ENCODE measurements around the gene EYS.
"Not testable (repeated sequence)": the region's sequence is repeated elsewhere in the genome, so short reads cannot be mapped to it uniquely, and the experiment has no call there.

Gene EYS

DNA sequence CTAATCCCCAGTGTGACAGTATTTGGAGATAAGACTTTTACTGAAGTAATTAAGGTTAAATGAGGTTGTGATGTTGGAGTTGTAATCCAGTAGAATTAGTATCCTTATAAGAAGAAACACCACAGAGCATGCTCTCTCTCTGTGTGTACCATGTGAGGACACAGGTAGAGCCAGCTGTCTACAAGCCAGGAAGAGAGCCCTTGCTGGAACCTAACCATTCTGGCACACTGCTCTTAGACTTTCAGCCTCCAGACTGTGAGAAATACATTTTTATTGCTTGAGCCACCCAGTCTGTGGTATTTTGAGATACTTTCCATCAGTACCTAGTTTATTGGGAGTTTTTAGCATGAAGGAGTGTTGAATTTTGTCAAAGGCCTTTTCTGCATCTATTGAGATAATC lies 1961.2 kb downstream of the EYS start:
- DNase-seq, result no peak

DNA sequence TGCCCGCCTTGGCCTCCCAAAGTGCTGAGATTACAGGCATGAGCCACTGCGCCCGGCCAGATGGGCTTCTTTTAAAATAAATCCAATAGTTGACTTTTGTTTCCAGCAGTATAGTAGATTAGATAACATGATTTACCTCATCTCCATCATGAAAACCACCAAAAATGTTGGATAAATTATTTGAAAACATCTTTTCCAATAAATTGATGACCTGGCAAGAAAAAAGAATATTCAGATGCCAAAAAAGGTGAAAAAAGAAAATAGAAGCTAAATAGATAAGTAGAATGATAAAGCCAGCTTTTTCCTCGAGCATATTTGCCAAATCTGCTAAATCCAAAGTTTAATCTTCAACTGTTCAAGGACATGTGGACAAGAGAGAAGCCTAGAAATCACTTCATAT lies 1962.2 kb downstream of the EYS start:
- no peak for DNase-seq

DNA sequence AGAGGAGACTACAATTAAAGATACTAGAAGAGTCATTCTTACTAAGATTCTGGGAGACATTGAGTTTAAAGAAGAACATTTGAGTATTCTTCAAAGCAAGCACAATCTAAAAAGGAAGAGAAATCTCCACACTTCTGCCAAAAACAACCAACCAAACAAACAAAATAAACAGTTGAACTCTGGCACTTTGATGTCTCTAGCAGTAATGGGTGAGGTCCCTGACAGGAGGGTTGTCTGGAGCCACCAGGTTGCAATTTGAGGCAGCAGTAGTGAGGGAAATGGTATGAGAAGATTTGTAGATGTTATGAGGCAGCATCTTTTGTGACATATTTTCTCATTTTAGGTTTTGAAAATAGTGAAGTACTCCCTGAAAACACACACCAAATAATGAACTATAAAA lies 1963.3 kb downstream of the EYS start:
- no peak for DNase-seq

DNA sequence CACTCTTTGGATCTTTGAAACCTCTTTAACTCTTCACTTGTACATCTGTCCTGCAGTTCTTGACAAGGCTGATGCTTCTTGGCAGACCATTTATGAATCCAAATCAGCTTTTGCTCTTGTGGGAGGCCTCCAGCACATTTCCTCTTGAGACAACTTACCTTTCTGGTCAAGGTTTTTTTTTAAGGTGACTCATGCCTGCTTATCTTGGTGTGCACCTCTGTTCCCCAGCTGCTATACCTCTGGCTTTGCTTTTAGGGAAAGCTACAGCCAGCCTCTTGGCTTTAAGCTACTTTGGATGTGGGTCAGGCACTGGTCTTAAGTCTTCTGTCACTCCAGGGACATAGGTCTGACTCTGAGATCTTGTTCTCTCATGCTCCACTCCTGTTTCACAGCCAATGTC lies 1965.0 kb downstream of the EYS start:
- no peak for DNase-seq

DNA sequence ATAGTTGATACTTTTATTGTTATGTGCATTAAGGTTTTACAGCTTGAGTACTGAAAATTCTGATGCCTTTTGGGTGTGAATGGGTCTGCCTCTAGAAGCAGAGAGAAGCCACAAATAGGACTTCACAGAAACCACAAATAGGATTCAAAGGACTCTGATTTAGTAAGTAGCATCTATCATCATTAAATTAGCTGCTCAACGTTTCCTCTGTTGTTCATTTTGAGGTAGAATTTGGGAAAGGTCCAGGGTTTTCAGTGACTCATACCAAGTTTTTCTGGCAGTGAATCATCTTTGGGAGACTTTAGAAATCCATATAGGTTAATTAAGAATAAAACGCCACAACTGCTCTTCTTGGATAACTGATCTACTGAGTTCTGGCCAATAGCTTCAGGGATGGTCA lies 1966.3 kb downstream of the EYS start:
- DNase-seq, result no peak

DNA sequence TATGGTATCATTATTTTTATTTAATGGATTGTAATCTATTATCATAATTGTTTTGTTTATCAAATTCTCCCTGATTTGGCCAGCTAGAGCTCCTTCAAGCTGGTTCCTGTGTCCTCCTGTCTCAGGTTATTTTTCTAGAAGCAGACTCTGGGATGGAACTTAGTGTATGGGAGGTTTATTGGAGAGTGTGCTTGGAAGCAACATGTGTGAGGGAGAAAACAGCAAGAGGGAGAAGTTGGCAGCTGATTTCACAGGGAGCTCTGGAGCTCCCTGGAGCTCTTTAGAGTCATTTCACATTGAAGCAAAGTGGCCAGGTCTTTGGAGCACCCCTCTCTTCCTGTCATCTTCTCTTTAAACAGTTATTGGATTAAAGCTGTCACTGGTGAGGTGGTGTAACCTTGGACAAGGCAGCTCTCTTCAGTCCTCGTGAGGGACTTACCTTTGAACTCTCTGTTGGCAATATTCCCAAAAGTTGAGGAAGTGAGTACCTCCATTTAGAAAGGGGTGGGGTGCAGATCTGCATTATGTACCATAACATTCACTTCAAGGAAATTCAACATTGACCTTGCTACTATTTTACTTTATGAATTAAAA lies 1967.8 kb downstream of the EYS start:
- DNase-seq, result no peak

DNA sequence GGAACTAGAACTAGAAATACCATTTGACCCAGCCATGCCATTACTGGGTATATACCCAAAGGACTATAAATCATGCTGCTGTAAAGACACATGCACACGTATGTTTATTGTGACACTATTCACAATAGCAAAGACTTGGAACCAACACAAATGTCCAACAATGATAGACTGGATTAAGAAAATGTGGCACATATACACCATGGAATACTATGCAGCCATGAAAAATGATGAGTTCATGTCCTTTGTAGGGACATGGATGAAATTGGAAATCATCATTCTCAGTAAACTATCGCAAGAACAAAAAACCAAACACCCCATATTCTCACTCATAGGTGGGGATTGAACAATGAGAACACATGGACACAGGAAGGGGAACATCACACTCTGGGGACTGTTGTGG lies 1968.8 kb downstream of the EYS start:
- DNase-seq, result not testable (repeated sequence)

DNA sequence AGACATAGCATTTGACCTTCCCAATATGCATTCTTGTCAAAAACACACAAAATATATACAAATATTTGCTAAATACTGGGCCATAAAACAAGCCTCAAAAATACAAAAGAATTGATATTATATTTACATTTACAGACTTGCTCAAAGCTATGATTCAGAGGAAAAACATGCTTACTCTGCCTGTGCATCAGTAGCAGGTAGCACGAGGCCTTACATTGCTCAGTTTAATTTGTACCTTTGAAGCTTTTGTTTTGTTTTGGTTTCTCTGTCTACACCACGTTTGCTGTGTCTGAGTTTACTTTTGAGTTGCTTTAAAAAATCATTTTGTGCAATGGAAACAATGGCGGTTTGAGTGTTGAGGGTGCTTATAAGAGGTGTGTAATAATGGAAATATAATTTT lies 1972.1 kb downstream of the EYS start:
- DNase-seq, result no peak

DNA sequence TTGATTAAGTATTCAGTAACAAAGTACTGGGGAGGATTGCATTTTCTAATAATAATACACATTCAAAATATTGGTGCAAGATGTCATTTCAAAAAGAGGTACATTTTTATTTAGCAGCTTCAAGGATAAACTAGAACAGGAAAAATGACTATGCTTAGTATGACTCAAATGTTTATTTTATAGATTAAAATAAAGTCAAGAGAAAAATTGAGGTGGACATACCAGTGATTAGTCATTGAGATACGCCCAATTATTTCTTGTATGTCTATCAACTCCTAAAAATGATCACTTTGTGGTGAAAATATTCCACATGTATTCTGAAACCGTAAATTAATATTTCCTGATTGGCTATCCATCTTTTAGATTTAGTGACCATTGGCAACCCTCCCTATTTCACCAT lies 1974.7 kb downstream of the EYS start:
- DNase-seq, result no peak

DNA sequence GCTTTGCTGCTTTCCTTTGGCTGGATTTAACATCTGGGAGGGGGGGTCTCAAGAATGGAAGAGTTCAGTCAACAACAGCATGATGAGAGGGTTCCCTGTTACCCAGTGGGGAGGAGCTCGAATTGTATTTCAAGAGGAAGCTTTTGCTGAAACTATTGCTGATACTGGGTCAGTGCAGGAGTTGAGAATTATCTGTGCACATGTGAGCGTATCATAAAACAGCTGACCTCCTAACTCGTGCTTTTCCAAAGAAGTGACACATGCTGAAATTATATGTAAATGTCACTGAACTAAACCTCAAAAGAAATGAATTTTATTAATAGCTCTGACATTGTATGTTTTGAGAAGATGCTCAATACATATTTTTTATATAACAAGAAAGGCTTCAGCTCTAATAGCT lies 1975.1 kb downstream of the EYS start:
- no peak for DNase-seq

DNA sequence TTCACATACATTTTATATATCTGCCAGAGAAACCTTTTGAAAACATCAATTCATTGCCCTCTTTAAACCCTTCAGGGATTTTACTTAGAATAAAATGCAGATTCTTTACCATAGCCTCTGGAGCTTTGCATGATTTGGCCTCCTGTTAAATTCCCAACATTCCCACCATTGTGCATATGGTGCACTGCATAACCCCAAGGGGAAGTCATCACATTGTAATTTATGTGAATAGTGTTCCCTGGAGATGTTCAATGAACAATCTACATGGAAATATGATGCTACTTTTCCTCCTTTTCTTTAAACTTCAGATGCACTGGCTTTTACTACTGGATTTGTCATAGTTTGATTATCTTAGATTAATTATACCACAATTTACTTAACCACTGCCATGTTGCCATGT lies 1976.7 kb downstream of the EYS start:
- no peak for DNase-seq

DNA sequence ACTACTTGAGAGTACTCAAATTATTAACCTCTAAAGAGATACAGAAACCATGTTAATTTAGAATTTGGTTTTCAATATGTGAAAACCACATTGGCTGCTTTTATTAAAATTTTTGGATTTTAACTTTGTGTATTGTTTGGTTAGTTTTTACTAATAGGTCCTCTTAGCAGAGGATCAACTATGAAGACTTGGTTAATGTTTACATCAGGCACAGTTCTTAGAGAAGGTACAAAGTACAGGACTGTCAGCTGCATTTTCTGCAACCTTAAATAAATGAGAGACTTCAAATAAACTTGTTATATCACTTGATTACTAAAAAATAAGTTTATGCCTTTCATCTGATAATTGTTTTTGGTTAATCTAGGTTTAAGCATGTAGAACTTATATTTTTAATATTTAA lies 1982.3 kb downstream of the EYS start:
- DNase-seq, result no peak

DNA sequence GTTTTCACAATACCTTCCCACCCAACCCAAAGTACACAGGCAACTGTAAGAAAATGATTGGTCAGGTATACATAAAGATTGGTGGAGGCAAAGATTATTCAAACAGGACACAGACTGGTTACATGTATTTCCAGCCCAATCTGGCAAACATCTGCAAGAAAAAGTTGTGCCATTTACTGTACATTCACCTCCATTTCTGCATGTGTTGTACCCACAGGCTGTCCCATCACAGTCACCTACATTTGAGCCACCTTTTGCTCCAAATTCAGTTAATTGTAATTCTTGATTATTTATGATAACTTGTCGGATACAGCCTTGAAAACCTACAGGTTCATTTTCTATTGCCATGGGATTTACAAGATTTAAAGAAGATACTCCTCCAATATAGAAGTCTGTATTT lies 1985.8 kb downstream of the EYS start:
- no peak for DNase-seq

DNA sequence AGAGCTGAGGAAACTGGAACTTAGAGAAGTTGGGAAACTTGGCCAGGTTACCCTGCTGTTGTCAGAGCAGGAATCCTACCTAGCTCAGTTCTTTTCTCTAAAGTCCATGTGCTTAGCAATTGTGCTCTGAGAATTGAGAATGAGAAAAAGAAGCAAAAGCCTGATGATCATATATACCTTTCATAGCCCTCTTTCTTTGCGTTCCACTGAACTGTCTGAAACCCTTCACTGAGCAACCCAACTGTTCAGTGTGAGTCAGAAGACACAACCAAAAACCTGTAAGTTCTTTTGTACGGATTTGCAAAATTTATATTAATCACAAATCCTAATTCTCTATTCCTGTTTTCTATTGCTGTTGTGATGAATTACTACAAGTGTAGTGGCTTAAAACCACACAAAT lies 1990.9 kb downstream of the EYS start:
- DNase-seq, result no peak

DNA sequence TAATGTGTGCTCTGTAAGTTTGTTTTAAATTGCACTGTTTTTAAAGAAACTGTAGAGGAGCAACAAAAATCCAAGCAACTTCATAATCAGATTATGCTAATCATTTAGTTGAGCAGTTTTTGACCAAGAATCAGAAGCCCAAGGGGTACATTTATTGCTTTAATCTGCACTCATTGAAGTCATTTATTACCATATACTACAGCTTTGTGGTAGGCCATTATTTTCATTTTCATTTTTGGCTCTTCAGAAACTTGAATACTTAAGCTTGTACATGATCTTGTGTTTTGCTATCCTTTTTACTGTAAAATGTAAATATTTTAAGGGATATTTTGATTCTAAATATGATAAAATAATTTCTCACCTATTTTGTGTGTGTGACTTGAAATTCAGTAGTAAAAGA lies 1992.9 kb downstream of the EYS start:
- DNase-seq, result no peak

DNA sequence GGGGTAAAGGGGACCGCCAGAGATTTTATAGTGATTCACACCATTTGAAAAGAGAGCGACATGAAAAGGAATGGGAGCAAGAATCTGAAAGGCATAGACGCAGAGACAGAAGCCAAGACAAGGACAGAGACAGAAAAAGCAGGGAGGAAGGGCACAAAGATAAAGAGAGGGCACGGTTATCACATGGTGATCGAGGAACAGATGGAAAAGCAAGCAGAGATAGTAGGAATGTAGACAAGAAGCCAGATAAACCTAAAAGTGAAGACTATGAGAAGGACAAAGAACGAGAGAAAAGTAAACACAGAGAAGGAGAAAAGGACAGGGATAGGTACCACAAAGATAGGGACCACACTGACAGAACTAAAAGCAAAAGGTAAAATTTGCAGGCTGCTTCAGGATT lies 1993.7 kb downstream of the EYS start:
- no peak for DNase-seq

DNA sequence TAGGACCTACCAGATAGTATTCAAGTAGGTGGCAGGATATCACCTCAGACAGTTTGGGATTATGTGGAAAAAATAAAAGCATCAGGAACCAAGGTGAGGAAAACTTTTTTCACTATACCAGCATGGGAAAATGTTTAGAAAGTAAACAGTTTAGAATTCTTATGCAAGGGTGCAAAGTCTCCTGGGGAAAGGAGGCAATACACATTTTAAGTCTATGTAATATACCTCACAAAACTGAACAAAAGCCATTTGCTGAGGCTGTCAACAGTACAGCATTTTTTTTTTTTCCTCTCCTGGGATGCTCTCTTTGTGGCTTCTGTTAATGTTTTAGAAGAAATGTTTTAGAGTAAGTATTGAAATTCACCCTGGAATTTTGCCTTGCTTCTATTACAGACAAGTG lies 1997.9 kb downstream of the EYS start:
- no peak for DNase-seq

DNA sequence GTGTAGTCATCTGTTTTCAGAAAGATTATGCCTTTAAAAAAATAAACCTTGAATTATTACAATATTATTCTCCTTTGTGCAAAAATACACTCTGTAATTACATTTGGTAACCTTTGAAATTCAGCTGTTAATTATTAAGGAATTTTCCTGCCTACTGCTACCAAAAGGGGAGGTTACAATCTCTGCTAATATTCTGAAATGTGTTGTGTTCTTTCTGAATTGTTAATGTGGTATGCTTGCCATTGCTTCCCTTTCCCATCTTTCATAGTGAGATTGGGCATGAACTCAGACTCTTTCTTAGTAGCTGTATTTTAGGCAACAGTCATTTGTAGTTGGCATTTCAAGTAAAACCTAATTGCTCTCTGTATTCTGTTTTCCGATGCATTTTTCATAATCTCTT lies 1998.4 kb downstream of the EYS start:
- DNase-seq, result no peak

DNA sequence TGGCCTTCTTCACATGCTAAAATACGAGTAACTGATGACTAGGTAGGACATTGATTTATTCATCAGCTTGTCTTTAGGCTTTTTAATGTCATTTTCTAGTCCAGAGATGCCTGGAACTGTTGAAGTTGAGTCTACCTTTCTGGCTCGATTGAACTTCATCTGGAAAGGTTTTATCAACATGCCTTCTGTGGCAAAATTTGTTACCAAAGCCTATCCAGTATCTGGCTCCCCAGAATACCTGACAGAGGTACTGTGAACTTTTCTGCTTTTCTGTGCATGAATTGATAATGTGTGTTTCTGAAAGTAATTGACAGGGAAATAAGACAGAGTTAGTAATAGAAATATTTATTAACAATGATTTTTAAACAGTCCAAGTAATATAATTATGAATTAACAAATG lies 2000.4 kb downstream of the EYS start:
- no peak for DNase-seq

DNA sequence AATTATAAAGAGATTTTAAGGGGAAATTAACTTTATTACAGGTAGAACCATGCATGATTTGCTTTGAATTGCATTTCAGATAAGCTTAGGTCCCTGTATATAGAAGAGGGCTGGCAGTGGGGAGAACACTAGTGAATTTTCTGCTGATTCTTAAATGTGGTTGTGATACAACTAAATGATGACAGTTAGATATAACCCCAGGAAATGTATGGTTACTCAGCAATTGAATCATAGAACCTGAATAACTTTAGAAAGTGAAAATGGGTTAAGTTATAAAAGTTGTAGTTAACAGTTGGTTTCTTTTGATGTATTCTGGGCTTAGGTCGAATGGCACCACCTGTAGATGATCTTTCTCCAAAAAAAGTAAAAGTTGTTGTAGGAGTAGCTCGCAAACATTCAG lies 2001.3 kb downstream of the EYS start:
- no peak for DNase-seq

DNA sequence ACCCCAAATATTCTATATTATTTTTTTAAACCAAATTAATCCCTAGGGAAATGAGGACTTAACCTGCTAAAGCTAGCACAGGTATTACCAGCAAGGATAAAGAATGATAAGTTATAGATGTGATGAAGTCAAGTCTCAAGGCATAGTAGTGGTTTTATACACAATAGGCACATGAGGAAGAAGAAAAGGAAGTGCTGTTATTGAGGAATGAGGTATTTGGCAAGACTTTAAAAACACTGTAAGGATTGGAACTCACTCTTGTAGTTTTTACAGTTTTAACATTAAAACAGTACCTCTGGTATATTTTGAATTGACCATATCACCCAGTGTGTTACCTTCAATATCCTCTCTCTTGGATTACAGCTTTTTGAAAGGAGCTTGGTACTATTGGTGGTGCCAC lies 2016.8 kb downstream of the EYS start:
- DNase-seq, result no peak

DNA sequence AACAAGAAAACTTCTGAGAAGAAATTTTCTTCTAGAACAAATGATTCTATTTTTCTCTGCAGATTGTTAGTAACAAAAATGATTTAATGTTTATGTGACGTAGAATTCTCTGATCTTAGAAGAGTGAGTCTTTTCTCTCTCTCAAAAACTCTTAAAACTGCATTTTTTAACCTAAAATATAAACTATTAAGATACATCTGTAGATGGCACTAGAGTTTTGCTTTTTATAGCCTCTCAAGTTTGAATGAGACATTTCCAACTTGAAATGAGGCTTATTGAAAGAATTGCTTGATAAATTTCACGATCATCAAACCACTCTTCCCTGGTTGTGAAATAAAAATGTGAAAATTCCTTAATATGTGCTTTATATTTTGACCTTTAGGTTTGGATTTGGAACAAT lies 2017.6 kb downstream of the EYS start:
- DNase-seq, result no peak

DNA sequence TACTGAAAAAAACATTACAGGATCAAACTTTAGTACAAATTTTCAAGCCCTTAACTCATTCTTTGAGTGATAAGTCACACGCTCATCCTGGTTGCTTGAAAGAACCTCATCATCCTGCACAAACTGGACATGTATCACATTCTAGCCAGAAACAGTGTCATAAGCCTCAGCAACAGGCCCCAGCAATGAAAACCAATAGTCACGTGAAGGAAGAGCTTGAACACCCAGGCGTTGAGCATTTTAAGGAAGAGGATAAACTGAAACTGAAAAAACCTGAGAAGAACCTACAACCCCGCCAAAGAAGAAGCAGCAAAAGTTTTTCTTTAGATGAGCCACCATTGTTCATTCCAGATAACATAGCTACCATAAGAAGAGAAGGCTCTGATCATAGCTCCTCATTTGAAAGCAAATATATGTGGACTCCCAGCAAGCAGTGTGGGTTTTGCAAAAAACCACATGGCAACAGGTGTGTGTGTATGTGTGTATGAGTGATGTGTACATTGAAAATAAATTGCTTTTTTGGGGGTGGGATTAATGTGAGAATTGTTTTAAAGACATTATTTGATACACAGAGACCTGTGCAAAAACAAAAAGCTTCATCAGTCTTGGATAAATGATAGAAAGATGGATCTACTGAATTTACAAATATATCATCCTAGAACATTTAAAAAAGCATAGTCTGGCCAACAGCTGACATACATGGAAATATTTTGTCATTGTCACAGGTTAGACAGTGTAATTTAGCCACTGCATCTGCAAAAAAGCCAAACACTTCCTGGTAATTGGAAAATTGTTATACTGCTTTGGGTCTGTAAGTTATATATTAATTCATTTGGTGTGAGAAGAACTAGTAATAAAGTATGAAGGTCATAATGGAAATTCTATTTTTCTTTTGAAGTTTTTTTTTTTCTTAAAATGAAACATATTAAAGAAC lies 2021.3 kb downstream of the EYS start:
- no peak for DNase-seq

DNA sequence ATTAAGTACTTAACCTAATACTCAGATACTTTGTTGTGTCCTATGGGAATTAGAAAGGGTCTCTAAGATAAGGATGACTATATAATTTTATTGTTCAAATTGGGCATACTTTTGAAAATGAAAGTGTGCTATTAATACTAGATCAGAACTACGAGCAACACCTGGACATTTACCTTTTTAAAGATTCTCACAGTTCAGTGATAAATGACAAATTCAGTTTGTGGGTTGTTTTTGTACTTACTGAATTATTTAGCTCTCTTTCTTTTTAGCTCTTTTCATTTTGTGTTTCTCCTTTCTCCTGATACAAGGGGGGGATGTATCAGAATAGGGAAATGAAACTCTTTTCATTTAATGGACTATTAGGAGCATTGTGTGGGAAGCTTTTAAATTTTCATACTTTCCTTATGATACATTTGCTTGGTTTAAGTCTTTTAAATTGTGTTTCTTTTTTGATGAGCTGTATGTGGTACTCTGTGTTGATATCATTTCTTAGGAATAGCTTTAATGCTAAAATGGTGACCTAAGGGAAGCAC lies 2023.9 kb downstream of the EYS start:
- DNase-seq, result no peak

DNA sequence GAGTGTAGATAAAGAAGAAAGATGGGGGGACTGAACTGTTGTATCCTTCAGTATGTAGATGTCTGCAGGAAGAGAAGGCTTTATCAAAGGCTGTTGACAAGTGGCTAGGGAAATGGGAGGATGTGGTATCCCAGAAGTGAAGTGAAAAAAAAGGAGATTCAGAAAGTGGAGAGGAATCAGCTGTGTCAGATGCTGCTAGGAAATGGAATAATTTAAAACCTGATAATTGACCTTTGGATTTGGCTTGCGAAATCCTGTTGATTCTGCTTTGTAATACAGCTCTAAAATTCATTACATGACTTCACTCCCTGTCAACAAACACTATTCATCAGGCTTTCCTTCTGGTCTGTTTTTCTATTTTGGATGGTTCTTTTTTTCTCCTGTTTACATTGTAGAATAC lies 2029.7 kb downstream of the EYS start:
- DNase-seq, result no peak

All from NCI-H2081 (cell line).